NOMO-1 treated with DMSO at 0.1 percent for 48 hours (cell line): ENCODE measurements around the gene ERP44.
A peak's percentile ranks its signal among the peaks of the same experiment; 100 is the strongest.
"Not testable (repeated sequence)": the region's sequence is repeated elsewhere in the genome, so short reads cannot be mapped to it uniquely, and the experiment has no call there.

Experiments
- DNase-seq: peaks from one replicate; lab custom pipeline; 2025; ENCODE audit not compliant: unreplicated experiment; lab: John Stamatoyannopoulos, UW

ERP44 gene

GRCh38 chr9:100070104-100071041, 28.4 kb downstream of the ERP44 start:
- no peak for DNase-seq

- not testable (repeated sequence) for DNase-seq
These were observed 29.7 kb downstream of the ERP44 start for GRCh38 chr9:100069068-100069467.

- not testable (repeated sequence) for DNase-seq
These were observed 30.8 kb downstream of the ERP44 start for GRCh38 chr9:100067990-100068389.

GRCh38 chr9:100066539-100066938, 32.3 kb downstream of the ERP44 start:
- DNase-seq: peak; percentile 23

- DNase-seq: no peak
These were observed 33.8 kb downstream of the ERP44 start for GRCh38 chr9:100064872-100065581.

- no peak for DNase-seq
These were observed 35.6 kb downstream of the ERP44 start for GRCh38 chr9:100063185-100063584.

- DNase-seq: not testable (repeated sequence)
These were observed 36.1 kb downstream of the ERP44 start for GRCh38 chr9:100062683-100063082.

- DNase-seq: peak; percentile 5
These were observed 39.9 kb downstream of the ERP44 start for GRCh38 chr9:100058699-100059579.

GRCh38 chr9:100057624-100058023, 41.2 kb downstream of the ERP44 start:
- DNase-seq: no peak

GRCh38 chr9:100056561-100056960, 42.2 kb downstream of the ERP44 start:
- DNase-seq: no peak

GRCh38 chr9:100052375-100052774, 46.4 kb downstream of the ERP44 start:
- DNase-seq: peak; percentile 52

GRCh38 chr9:100049551-100049950, 49.2 kb downstream of the ERP44 start:
- DNase-seq: no peak

- no peak for DNase-seq
These were observed 60.3 kb downstream of the ERP44 start for GRCh38 chr9:100038472-100038871.

- no peak for DNase-seq
These were observed 64.8 kb downstream of the ERP44 start for GRCh38 chr9:100033877-100034551.

GRCh38 chr9:100030548-100030947, 68.3 kb downstream of the ERP44 start:
- no peak for DNase-seq

GRCh38 chr9:100029251-100029650, 69.5 kb downstream of the ERP44 start:
- no peak for DNase-seq

- peak; percentile 35 for DNase-seq
These were observed 70.5 kb downstream of the ERP44 start for GRCh38 chr9:100028201-100028784.

- DNase-seq: peak; percentile 0
These were observed 71.3 kb downstream of the ERP44 start for GRCh38 chr9:100027543-100027942.

- DNase-seq: no peak
These were observed 76.9 kb downstream of the ERP44 start for GRCh38 chr9:100021931-100022330.

- no peak for DNase-seq
These were observed 78.5 kb downstream of the ERP44 start for GRCh38 chr9:100020121-100020795.
